ENCODE measurements around the gene TAGAP. TPM values are rescaled to one million over a fixed set of nuclear protein-coding genes. Genes with fewer than 3 reads are reported as not detected.

TAGAP gene
- total and polyA plus RNA-seq, 2 donors (not counting 1 experiment from before 2014, with no cell fraction given) = 167 to 242 TPM

- CTCF ChIA-PET = interaction anchor here (0.6 to 25.2 kb wide), 3 partner anchors 14 to 133 kb away, joined by 3 to 728 read pairs (median 478); no protein-coding TSS in a partner anchor
- ATAC-seq (ENCODE audit: low read depth) (no peak), DNase-seq (no peak)
- Mint-ChIP-seq H3K4me3 (no peak overlapping the region), H3K27ac (no peak overlapping the region), H3K27me3 (no peaks in the 10 kb centered on the region), H3K9me3 (ENCODE audit: insufficient read depth) (no peaks in the 10 kb centered on the region), H3K4me1 (peaks cover 20% of the 10 kb centered on the region)
- no peak overlapping the region for H3K4me2 ChIP-seq (replicated peaks; ENCODE audit: low read depth, low read length, poor library complexity, severe bottlenecking)
- POLR2A ChIA-PET = interaction anchor here (1.1 kb wide), 1 partner anchor 74 kb away, joined by 3 read pairs; no protein-coding TSS in a partner anchor
- H4K20me1 ChIP-seq (ENCODE audit: control insufficient read depth, insufficient read depth, low read length, poor library complexity, severe bottlenecking) = no peaks in the 10 kb centered on the region
- intact Hi-C loops (cut with micrococcal nuclease) = no loop called here
- H3K4me1 ChIP-seq (ENCODE audit: control insufficient read depth in 2 of 2, insufficient read depth in 2 of 2, low read length in 2 of 2) = peaks cover 11 to 17% of the 10 kb centered on the region in 2 donors
- WGBS (ENCODE audit: insufficient coverage) = 97% methylated on average over 9 of the region's 12 CpGs
- no peaks in the 10 kb centered on the region for H3K27me3 ChIP-seq (replicated peaks in 1 of 4; ENCODE audit: control extremely low read depth in 1 of 4, control insufficient read depth in 3 of 4, insufficient read depth in 4 of 4, low read length in 3 of 4)
- no peak overlapping the region for H3K9ac ChIP-seq (ENCODE audit: low read length)
- no peak for TF ChIP-seq EZH2 (IDR thresholded peaks at IDR 0.05; ENCODE audit: borderline replicate concordance, insufficient read depth, low read depth, low read length, poor library complexity, severe bottlenecking)
- H3K4me3 ChIP-seq (ENCODE audit: control extremely low read depth in 1 of 5, extremely low read depth in 1 of 5, insufficient read depth in 1 of 5, low read depth in 2 of 5, low read length in 4 of 5) = no peak overlapping the region
- H3K9me3 ChIP-seq (ENCODE audit: control extremely low read depth in 1 of 3, control insufficient read depth in 2 of 3, insufficient read depth in 1 of 3, low read length in 2 of 3) = no peaks in the 10 kb centered on the region
- no peak overlapping the region for H2AFZ ChIP-seq (ENCODE audit: insufficient read depth, low read depth, low read length, poor library complexity, severe bottlenecking)
- H3K27ac ChIP-seq (ENCODE audit: low read length in 2 of 2) = no peak overlapping the region
- peaks cover 0 to 1% of the 10 kb centered on the region in 2 experiments for H3K36me3 ChIP-seq (replicated peaks in 1 of 2; ENCODE audit: control extremely low read depth in 1 of 2, control insufficient read depth in 1 of 2, extremely low read depth in 1 of 2, insufficient read depth in 2 of 2, low read length in 1 of 2)
- peaks cover 41% of the 10 kb centered on the region for H3K79me2 ChIP-seq (ENCODE audit: control insufficient read depth, insufficient read depth, low read length)
Observed at GRCh38 chr6:159002432-159003155, 42.2 kb downstream of the TAGAP start.

GRCh38 chr6:158999666-159000403 is 45.0 kb downstream of the TAGAP start, which contains the start of gene RSPH3:
TSS of gene RSPH3 (minus strand) at chr6:159000202. CDS start at chr6:158999550, 652 bp downstream.
- H3K27ac Mint-ChIP-seq = peak within 1 kb of the TSS; percentile 93
- Histone ChIP-seq H3K4me2 (replicated peaks; ENCODE audit: low read depth, low read length, poor library complexity, severe bottlenecking) (peak within 1 kb of the TSS; percentile 84), H3K27ac (ENCODE audit: low read length in 2 of 2) (peak within 1 kb of the TSS; percentile 60 to 63), H3K4me3 (ENCODE audit: control extremely low read depth in 1 of 5, extremely low read depth in 1 of 5, insufficient read depth in 1 of 5, low read depth in 2 of 5, low read length in 4 of 5) (peak within 1 kb of the TSS; percentile 51 to 95 (median 86)), H3K9ac (ENCODE audit: low read length) (peak within 1 kb of the TSS; percentile 88), H3K79me2 (ENCODE audit: control insufficient read depth, insufficient read depth, low read length) (peaks cover 34% of the 10 kb centered on the region), H4K20me1 (ENCODE audit: control insufficient read depth, insufficient read depth, low read length, poor library complexity, severe bottlenecking) (no peaks in the 10 kb centered on the region), H2AFZ (ENCODE audit: insufficient read depth, low read depth, low read length, poor library complexity, severe bottlenecking) (peak within 1 kb of the TSS; percentile 97), H3K36me3 (replicated peaks in 1 of 2; ENCODE audit: control extremely low read depth in 1 of 2, control insufficient read depth in 1 of 2, extremely low read depth in 1 of 2, insufficient read depth in 2 of 2, low read length in 1 of 2) (peaks cover 0 to 1% of the 10 kb centered on the region in 2 experiments), H3K27me3 (replicated peaks in 1 of 4; ENCODE audit: control extremely low read depth in 1 of 4, control insufficient read depth in 3 of 4, insufficient read depth in 4 of 4, low read length in 3 of 4) (no peaks in the 10 kb centered on the region), H3K4me1 (ENCODE audit: control insufficient read depth in 2 of 2, insufficient read depth in 2 of 2, low read length in 2 of 2) (peaks cover 11 to 17% of the 10 kb centered on the region in 2 donors), H3K9me3 (ENCODE audit: control extremely low read depth in 1 of 3, control insufficient read depth in 2 of 3, insufficient read depth in 1 of 3, low read length in 2 of 3) (no peaks in the 10 kb centered on the region)
- ChIA-PET CTCF (interaction anchor here (0.6 to 25.2 kb wide), 14 partner anchors 9 to 180 kb away, joined by 3 to 728 read pairs (median 4); partner anchors contain the start of gene EZR), POLR2A (interaction anchor here (0.6 to 1.7 kb wide), 8 partner anchors 10 to 356 kb away, joined by 3 to 5 read pairs (median 4); partner anchors contain the start of gene DYNLT1)
- intact Hi-C loops (cut with micrococcal nuclease) = no loop called here
- H3K4me3 Mint-ChIP-seq = peak within 1 kb of the TSS; percentile 97
- DNase-seq = peak; percentile 90
- ATAC-seq (ENCODE audit: low read depth) = peak; percentile 94
- no peaks in the 10 kb centered on the region for H3K27me3 Mint-ChIP-seq
- peaks cover 20% of the 10 kb centered on the region for H3K4me1 Mint-ChIP-seq
- under 1% methylated on average over 45 of the region's 50 CpGs for WGBS (ENCODE audit: insufficient coverage)
- H3K9me3 Mint-ChIP-seq (ENCODE audit: insufficient read depth) = no peaks in the 10 kb centered on the region
- TF ChIP-seq EZH2 (IDR thresholded peaks at IDR 0.05; ENCODE audit: borderline replicate concordance, insufficient read depth, low read depth, low read length, poor library complexity, severe bottlenecking) = no peak
- TF ChIP-seq, protein P1, sequence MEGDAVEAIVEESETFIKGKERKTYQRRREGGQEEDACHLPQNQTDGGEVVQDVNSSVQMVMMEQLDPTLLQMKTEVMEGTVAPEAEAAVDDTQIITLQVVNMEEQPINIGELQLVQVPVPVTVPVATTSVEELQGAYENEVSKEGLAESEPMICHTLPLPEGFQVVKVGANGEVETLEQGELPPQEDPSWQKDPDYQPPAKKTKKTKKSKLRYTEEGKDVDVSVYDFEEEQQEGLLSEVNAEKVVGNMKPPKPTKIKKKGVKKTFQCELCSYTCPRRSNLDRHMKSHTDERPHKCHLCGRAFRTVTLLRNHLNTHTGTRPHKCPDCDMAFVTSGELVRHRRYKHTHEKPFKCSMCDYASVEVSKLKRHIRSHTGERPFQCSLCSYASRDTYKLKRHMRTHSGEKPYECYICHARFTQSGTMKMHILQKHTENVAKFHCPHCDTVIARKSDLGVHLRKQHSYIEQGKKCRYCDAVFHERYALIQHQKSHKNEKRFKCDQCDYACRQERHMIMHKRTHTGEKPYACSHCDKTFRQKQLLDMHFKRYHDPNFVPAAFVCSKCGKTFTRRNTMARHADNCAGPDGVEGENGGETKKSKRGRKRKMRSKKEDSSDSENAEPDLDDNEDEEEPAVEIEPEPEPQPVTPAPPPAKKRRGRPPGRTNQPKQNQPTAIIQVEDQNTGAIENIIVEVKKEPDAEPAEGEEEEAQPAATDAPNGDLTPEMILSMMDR (IDR thresholded peaks at IDR 0.05) = no peak
